Hindlimb muscle (tissue), 1 donor: ENCODE results near the gene HSD17B10. TPM values are rescaled to one million over a fixed set of nuclear protein-coding genes. Genes with fewer than 3 reads are reported as not detected.
"Not testable (repeated sequence)": the region's sequence is repeated elsewhere in the genome, so short reads cannot be mapped to it uniquely, and the experiment has no call there.

Experiments used
- DNase-seq: peaks from one replicate; pipeline ENCODE4 v3.0.0-alpha.2; 2013
- polyA plus RNA-seq: library from polyadenylated mRNA; unstranded; fragments of 120-200 nt; gene quantifications from one replicate; pipeline ENCODE4 v1.2.1, GENCODE V29; 2013; ENCODE audit not compliant: insufficient read length

The HSD17B10 gene
- 58.5 TPM for polyA plus RNA-seq

- DNase-seq, result peak; percentile 80
These were observed at the start of gene HSD17B10 for GRCh38 chrX:53433651-53434639. TSS of gene HSD17B10 (minus strand) at chrX:53434370. CDS start at chrX:53434345, 25 bp downstream.

GRCh38 chrX:53483416-53483815 lies 49.2 kb upstream of the HSD17B10 start:
- DNase-seq, result no peak

DNA sequence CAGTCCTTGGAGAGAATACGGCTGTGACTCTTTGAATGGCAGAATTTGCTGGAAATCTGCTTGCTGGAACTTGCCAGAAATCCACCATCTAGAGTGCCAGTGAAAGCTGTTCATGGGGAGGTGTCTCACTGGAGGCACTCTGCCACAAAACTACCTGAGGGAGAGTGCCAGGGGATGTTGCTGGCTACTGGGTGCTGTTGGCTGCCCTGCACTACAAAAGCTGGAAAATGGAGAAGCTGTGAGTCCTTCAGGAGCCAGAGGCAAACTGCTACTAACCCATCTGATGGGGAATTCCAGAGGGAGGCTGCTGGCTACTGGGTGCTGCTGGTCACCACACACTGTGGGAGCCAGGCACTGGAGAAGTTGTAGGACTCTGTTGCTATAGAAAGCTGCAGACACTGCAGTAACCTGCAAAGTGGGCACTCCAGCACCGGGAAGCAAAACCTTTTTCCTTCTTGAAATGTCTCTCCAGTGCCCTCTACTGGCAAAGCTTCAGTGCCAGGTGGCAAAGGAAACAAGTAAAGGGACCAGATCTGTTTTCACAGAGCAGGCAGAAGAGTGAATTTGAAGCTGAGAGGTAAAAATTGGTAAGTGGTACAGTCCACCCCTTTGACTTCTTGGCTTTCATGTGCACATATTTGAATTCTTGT lies 47.8 kb upstream of the HSD17B10 start:
- DNase-seq, result no peak

DNA sequence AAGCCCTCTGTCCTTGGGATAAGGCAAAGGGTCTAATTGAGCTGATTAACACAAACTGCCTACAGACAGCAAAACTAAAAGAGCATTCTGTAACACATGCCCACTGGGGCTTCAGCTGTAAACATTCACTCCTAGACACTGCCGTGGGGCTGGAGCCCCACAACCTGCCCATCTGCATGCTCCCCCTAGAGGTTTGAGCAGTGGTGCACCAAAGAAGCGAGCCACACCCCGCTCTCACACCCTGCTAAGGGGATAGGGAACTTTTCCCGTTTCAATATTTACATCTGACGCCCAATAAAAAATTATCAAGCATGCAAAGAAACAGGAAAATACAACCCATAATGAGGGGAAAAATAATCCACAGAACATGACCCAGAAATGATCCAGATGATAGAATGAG lies 46.9 kb upstream of the HSD17B10 start:
- no peak for DNase-seq

- no peak for DNase-seq
These were observed 45.1 kb upstream of the HSD17B10 start for GRCh38 chrX:53479301-53479700.

- no peak for DNase-seq
These were observed 42.2 kb upstream of the HSD17B10 start for GRCh38 chrX:53476371-53476770.

DNA sequence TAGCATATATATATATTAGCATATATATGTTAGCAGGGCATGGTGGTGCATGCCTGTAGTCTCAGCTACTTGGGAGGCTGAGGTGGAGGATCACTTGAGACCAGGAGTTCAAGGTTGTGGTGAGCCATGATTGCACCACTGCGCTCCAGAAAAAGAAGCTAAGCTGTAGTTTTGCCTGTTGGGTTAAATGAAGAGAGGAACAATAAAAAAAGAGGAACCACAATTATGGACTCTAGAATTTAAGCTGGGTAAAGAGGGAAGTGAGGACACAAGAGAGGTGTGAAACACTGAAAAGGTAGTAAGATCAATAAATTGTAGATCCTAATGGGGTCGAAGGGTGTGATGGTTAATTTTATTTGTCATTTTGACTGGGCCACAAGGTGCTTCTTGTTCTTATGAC lies 40.5 kb upstream of the HSD17B10 start:
- DNase-seq, result no peak

DNA sequence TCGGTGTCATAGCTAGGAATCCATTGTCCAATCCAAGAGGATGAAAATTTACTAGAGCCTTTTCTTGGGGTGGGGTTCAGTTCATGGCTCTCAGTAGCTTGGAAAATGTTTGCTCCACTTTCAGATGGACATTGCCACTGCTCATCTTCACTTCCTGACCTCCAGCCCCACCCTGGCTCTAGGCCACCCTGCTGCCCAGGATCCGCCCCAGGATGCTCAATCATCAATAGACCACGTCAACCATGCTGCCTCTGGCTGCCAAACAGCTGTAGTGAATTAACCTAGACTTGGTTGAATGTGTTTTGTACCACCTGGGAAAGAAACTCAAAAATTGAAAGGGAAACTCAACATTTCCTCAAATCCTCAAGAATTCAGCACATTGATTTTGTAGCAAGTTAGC lies 37.2 kb upstream of the HSD17B10 start:
- no peak for DNase-seq

DNA sequence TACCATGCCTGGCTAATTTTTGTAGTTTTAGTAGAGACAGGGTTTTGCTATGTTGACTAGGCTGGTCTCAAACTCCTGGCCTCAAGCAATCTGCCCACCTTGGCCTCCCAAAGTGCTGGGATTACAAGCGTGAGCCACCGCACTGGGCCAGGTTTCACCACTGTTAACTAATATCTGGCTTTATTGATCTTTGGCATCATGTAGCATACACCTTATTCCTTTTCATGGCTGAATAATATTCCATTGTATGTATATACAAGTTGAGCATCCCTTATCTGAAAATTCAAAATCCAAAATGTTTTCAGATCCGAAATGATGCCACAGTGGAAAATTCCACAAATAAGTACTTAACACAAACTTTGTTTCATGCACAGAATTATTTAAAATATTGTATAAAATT lies 34.5 kb upstream of the HSD17B10 start:
- not testable (repeated sequence) for DNase-seq

GRCh38 chrX:53458082-53458481 lies 23.9 kb upstream of the HSD17B10 start:
- DNase-seq, result no peak

- no peak for DNase-seq
These were observed 22.1 kb upstream of the HSD17B10 start for GRCh38 chrX:53456254-53456653.

GRCh38 chrX:53452812-53453211 lies 18.6 kb upstream of the HSD17B10 start:
- DNase-seq, result no peak

DNA sequence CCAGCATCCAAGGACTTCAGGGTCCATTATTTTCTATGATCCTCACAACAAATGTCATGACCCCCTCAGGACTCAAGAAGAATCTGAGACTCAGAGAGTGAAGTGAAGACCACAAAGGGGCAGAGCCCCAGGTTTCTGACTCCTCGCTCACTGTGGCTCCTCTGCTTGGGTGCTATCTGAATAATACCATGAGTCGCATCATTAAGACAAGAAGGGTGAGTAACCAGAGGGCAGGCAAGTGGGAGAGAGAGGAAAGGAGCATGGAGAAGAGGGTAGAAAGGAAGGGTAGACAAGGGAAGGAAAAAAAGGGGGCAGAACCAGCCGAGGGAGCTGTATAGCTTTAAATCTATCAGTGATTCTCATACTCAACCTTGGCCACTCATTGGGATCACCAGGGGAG lies 15.5 kb upstream of the HSD17B10 start:
- DNase-seq, result no peak

DNA sequence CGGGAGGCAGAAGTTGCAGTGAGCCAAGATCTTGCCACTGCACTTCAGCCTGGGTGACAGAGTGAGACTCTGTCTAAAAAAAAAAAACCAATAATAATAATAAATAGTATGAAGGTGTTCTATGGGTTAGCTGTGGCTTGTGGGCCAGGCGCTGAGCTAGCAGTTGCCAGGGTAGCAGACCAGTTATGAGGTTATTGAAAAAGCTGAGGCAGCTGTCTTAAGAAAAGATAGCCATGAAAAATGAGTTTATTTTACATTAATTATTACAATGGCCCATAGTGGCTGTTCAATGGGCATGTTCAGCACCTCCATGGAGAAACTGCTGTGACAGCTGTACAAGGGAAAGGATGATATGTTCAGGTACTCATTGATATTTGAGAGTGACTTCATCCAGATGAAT lies 13.3 kb upstream of the HSD17B10 start:
- DNase-seq, result no peak

GRCh38 chrX:53445977-53446376 lies 11.8 kb upstream of the HSD17B10 start:
- no peak for DNase-seq

GRCh38 chrX:53442322-53442631 lies 8.1 kb upstream of the HSD17B10 start:
- no peak for DNase-seq

- DNase-seq, result peak; percentile 38
These were observed 7.6 kb upstream of the HSD17B10 start for GRCh38 chrX:53441531-53442321.

DNA sequence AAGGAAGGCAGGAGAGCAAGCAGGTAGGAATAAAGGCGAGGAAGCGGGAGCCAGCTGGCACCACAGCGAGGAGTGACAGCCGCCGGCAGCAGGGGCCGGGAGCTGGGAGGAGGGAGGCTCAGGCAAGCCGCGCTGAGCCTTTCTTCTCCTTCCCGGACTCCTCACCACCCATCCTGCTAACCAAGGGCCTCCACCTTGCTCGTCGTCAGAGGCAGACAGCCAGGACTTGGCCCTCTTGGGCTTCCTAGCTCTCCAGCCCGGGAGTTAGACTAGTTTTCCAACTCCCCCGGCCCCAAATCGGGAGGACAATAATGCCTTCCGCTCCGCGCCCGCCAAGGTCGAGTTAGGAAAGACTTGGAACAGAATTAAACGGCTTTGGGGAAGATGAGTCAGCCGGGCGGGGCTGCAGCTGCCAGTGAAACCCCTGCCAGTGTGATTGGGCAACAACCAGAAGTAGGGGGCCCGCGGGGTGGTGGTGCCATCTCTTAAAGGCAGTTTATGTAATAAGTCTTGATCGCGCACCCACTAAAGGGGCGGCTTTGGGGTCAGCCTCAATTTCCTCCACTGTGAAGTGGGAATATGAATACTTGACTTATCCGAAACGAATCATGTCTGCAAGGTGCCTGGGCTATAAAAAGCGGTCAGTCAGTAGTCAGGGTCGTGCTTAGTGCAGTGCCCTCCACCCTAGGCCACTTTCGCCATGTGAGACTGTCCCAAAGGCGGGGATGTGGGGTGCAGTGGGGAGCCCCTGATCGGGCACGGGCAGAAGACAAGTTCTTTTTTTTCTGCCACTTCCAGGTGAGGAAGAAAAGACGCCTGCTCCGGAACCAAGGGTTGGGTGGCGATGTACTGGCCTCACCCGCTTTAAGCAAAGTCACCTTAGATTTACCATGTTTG lies 6.7 kb upstream of the HSD17B10 start:
- no peak for DNase-seq

- DNase-seq, result no peak
These were observed 5.9 kb upstream of the HSD17B10 start for GRCh38 chrX:53440101-53440500.

DNA sequence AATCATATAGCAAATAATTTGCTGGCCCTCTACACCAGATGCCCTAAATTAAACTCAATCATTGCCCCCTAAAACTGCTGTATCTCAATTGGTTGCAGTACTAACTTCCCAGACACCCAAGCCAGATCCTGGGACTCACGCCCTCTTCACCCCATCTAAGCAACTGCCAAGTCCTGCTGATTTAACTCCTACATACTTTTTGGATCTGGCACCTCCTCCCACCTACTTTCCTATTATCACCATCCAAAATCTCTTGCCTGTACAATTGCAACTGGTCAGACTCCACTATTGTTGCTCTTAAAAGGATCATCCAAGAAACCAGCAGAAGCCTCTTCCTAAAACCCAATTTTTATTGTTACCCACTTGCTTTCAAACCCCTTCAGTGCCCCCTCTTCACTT lies 4.7 kb upstream of the HSD17B10 start:
- DNase-seq, result no peak

- no peak for DNase-seq
These were observed 4.1 kb upstream of the HSD17B10 start for GRCh38 chrX:53438174-53438831.

DNA sequence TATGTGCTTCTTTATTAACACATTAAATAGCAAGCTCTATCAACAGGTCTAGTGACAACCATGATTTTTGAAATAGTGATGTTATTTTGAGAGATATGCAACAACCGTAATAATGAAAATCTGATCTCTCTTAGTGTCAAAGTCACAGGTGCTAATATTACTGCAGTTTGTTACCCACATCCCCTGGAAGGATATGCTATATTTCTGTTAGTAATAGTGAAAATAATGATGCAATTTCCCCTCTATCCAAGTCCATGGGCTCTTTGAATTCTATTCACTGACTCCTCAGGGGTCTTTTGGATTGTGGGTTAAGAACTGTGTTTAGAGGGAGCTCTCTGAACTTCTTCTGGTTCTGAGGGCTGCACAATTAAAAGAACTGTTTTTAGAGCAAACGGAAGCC lies 3.0 kb upstream of the HSD17B10 start:
- no peak for DNase-seq
